HG03460 (cell line): ENCODE results near the gene CIB2.
"Not testable (repeated sequence)": the region's sequence is repeated elsewhere in the genome, so short reads cannot be mapped to it uniquely, and the experiment has no call there.

Experiments used
- ATAC-seq: cut with Tn5 transposase; IDR thresholded peaks from one replicate; pipeline ENCODE4 v1.9.1; 2021; ENCODE audit not compliant: unreplicated experiment

The CIB2 gene

GRCh38 chr15:78131295-78132061, at the start of gene CIB2:
Gene CIB2, minus strand, starts transcription at chr15:78131445. Its CDS starts 230 bp downstream, at chr15:78131215.
- peak; percentile 82 for ATAC-seq

DNA sequence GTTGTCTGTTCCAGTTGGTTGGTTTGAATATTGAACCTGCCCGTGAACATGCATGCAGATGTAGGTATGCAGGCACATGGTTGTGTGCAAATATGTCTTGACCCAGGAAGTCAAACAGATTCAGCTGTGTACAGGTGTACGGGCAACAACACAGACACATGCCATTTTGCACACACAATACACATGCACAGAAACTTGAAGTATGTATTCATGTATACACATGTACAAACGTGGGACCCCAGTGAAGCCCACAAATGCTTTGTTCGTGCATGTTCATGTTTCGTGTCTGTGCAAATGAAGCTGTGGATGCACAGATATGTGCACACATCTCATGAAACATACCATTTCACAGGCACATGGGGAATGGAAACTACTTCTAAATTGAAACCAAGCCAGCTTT, 48.7 kb upstream of the CIB2 start:
- no peak for ATAC-seq

DNA sequence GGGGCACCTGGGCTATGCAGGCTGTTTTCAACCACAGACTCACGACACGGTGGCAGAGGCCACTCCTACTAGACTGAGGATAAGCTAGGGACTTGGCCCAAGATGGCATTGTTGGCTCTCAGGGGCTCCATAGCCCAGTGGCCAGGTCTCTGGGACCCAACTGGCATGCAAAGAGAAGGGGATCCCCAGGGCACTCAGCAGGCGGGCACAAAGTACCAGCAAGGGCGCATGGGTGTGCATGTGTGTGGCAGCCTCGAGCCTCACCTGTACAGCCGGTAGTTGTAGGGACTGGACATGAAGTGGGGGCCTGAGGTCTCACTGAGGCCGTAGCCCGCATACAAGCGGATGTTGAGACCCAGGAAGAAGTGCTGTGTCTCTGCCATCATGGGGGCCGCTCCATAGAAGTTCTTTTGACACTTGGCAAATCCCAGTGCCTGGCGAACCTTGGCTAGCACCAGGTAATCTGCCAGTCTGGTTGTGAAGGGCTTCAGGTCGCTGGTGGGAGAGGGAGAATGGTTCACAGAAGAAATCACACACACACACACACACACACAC, 48.1 kb upstream of the CIB2 start:
- no peak for ATAC-seq

DNA sequence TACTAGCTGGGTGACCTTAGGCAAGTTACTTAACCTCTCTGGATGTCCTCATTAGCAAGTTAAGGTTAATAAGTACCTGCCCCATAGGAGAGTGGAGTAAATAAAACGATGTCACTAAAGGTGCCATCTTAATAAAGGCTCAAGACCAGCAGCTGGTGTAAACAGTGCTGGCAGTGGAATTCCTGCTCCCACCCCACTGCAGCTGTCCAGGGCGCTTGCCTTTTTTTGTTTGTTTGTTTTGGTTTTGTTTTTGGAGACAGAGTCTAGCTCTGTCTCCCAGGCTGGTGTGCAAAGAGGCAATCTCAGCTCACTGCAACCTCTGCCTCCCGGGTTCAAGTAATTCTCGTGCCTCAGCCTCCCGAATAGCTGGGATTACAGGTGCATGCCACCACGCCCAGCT, 46.8 kb upstream of the CIB2 start:
- no peak for ATAC-seq

- no peak for ATAC-seq
Observed at GRCh38 chr15:78177447-78177873, 46.2 kb upstream of the CIB2 start.

- no peak for ATAC-seq
Observed at GRCh38 chr15:78175330-78175729, 44.1 kb upstream of the CIB2 start.

GRCh38 chr15:78174401-78174800, 43.2 kb upstream of the CIB2 start:
- ATAC-seq, result no peak

- ATAC-seq, result no peak
Observed at GRCh38 chr15:78171864-78172472, 40.7 kb upstream of the CIB2 start.

DNA sequence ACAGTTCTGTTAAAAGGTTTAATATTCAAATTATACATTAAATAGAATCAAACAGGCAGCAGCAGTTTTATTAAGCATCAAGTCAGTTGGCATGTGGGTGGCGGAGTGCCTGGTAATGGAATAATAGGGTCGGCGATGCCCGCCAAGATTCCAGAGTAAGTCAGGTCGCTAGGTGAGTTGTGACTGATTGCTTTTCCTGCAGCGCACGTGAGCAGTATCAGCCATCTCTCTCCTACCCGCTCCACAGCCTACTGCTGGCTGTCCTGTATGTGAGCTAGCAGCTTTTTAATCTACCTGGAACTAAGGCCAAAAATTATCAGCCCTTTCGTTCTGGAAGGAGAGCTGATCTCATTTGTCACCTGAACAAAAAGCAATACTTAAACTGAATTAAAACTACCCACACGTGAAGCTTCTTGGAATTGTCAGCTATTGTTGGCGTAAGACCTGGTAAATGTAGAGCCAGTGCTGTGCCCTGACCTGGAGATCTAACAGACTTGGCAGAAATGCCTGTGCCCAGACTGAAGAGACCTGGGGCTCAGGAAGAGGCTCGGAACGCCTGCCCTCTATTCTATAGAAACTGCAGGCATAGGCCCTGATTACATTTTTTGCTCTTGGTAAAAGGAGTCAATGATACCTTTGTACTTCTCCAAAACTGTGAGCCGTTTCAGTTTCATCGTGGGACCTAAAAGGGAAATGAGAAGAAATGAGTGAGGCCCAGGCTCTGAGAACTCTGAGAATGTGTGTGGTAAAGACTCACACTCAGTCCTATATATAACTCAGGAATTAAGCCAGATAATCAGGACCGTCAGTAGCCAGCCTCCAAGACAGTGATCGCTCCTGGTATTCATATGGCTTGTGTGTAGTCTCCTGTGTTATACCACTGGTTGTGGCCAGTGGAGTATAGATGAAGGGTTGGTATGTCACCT, 39.9 kb upstream of the CIB2 start:
- peak; percentile 59 for ATAC-seq

GRCh38 chr15:78168608-78169007, 37.4 kb upstream of the CIB2 start:
- no peak for ATAC-seq

- peak; percentile 78 for ATAC-seq
Observed at GRCh38 chr15:78167227-78167888, 36.1 kb upstream of the CIB2 start.

DNA sequence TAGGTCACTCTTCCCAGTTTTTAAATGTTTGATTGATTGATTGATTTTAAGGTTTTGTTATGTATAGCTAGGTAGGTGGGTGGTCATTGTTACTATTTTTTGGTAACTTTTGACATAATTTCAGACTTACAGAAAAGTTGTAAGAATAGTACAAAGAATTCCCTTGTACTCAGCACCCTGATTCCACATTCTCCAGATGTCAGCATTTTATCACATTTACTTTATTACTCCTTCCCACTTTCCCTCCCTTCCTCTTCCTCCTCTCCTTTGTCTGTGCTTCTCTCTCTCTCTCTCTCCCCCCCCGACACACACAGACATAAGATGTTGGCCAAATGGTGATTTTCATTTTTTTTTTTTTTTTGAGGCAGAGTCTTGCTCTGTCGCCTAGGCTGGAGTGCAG, 32.8 kb upstream of the CIB2 start:
- no peak for ATAC-seq

DNA sequence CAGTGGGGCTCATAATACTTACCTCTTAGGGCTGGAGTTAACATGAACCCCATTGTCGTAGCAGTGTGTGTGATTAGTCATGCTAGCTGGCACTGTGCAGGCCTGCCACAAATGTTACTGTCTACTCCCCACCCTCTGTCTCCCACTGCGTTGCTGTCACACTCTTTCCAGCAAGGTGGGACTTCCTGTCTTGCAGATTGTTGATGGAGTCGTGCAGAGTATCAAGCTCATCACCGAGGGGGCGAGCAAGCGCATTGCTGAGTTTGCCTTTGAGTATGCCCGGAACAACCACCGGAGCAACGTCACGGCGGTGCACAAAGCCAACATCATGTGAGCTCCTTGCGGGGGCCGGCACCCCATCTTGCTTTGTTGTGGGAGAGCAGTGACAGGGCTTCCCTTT, 30.8 kb upstream of the CIB2 start:
- ATAC-seq, result no peak

GRCh38 chr15:78159395-78159794, 28.1 kb upstream of the CIB2 start:
- ATAC-seq, result no peak

DNA sequence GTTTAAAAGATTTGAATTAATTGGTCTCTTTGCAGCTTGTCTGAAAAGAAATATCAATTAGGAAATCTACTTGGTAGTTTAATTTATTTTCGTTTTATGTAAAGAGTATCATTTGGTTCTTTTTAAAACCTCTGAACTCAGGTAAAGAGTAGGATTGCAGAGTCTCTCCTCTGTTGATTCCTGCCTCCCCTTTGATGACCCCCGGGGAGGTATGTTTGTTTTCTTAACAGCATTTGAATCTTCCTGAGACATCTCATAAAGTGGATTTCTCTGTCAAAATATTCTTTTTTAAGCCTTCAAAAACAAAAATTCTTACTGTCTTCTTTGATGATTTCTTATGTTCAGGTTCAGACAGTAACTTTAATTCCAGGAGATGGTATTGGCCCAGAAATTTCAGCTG, 26.0 kb upstream of the CIB2 start:
- ATAC-seq, result no peak

GRCh38 chr15:78156653-78157052, 25.4 kb upstream of the CIB2 start:
- no peak for ATAC-seq

- no peak for ATAC-seq
Observed at GRCh38 chr15:78155355-78155939, 24.2 kb upstream of the CIB2 start.

DNA sequence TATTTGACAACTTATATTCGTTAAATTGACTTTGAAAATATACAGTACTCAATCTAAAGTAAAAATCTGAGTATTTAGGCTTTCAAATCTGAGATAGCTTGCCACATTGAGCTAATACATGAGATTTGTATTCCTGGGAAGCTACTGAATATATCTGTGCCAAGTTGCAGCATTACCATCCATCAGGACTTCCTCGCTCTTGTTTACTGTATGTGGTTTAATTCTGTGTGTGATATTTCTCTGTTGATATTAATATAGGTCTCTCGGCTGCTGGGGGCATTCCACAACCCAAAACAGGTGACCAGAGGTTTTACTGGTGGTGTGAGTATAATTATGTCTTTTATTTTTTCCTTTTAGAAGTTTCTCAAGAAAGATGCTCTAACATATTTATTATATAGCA, 23.7 kb upstream of the CIB2 start:
- ATAC-seq, result no peak

DNA sequence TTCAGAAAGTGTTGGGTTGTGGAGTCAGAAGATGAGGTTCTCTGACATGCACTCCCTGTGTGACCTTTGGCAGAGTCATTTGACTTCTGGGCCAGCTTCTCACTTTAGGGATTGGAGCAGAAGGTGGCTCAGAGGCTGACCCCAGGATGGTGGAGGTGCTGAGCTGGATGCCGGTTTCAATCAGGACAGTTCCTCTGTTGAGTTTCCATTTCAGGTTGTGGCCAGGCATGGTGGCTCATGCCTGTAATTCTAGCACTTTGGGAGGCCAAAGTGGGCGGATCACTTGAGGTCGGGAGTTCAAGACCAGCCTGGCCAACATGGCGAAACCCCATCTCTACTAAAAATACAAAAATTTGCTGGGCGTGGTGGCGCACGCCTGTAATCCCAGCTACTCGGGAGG, 19.8 kb upstream of the CIB2 start:
- not testable (repeated sequence) for ATAC-seq
